ENCODE results near the gene PTGES2.

Gene PTGES2

GRCh38 chr9:128153060-128153946, 25.8 kb upstream of the PTGES2 start:
- no peak for TF ChIP-seq CTCF (IDR thresholded peaks at IDR 0.05; ENCODE audit: extremely low read depth, missing control alignments)
- DNase-seq (ENCODE audit: low spot score), result no peak

- no peak for DNase-seq (ENCODE audit: low spot score)
- no peak for TF ChIP-seq CTCF (IDR thresholded peaks at IDR 0.05; ENCODE audit: extremely low read depth, missing control alignments)
These were observed 24.9 kb upstream of the PTGES2 start for GRCh38 chr9:128152133-128153059.

GRCh38 chr9:128151309-128152132, 24.0 kb upstream of the PTGES2 start:
- no peak for TF ChIP-seq CTCF (IDR thresholded peaks at IDR 0.05; ENCODE audit: extremely low read depth, missing control alignments)
- DNase-seq (ENCODE audit: low spot score), result no peak

GRCh38 chr9:128150594-128151308, 23.2 kb upstream of the PTGES2 start:
- no peak for TF ChIP-seq CTCF (IDR thresholded peaks at IDR 0.05; ENCODE audit: extremely low read depth, missing control alignments)
- DNase-seq (ENCODE audit: low spot score), result no peak

GRCh38 chr9:128149951-128150593, 22.5 kb upstream of the PTGES2 start:
- no peak for TF ChIP-seq CTCF (IDR thresholded peaks at IDR 0.05; ENCODE audit: extremely low read depth, missing control alignments)
- no peak for DNase-seq (ENCODE audit: low spot score)

GRCh38 chr9:128149001-128149701, 21.6 kb upstream of the PTGES2 start, which contains the start of gene LCN2:
LCN2 (plus strand) TSS chr9:128149453; CDS start chr9:128149526, 73 bp downstream.
- DNase-seq (ENCODE audit: low spot score), result no peak
- TF ChIP-seq CTCF (IDR thresholded peaks at IDR 0.05; ENCODE audit: extremely low read depth, missing control alignments), result no peak
